Left kidney (tissue), 2 donors: ENCODE measurements around the gene NLGN1. TPM values are rescaled to one million over a fixed set of nuclear protein-coding genes. Genes with fewer than 3 reads are reported as not detected.
"Not testable (repeated sequence)": the region's sequence is repeated elsewhere in the genome, so short reads cannot be mapped to it uniquely, and the experiment has no call there.

Experiments
- DNase-seq: peaks from one replicate; pipeline ENCODE4 v3.0.0-alpha.2; 2013
- polyA plus RNA-seq: library from polyadenylated mRNA; unstranded; fragments of 120-200 nt; gene quantifications from one replicate; pipeline ENCODE4 v1.2.1, GENCODE V29; 2013; ENCODE audit not compliant: insufficient read length

Gene NLGN1
- polyA plus RNA-seq, 1 donor, result 2.9 TPM

GRCh38 chr3:174168538-174169254, 771.2 kb downstream of the NLGN1 start:
- no peak for DNase-seq

- DNase-seq, result no peak
Observed at GRCh38 chr3:174169736-174170135, 772.2 kb downstream of the NLGN1 start.

DNA sequence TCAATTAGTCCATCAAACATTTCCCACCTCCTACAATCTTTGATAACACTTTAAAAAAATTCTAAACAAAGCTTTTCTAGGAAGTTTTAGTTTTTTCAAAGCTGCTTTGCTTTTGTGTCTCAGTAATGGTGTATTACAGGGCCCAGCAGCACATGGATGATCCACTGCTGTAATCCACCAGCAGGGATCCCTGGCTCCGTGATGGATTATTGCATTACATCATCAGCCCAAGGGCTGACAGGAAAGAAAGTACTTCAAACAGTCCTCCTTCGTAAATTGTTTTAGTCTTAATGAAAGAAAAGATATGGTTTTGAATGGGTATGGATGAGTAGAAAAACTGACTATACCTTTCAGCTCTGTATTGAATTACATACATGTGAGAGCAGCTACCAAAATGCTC, 772.7 kb downstream of the NLGN1 start:
- DNase-seq, result no peak

- DNase-seq, result no peak
Observed at GRCh38 chr3:174186377-174186989, 788.9 kb downstream of the NLGN1 start.

GRCh38 chr3:174191380-174191779, 793.8 kb downstream of the NLGN1 start:
- no peak for DNase-seq

GRCh38 chr3:174191895-174192294, 794.4 kb downstream of the NLGN1 start:
- DNase-seq, result no peak

GRCh38 chr3:174192471-174192870, 794.9 kb downstream of the NLGN1 start:
- DNase-seq, result no peak

- DNase-seq, result no peak
Observed at GRCh38 chr3:174193604-174194003, 796.1 kb downstream of the NLGN1 start.

DNA sequence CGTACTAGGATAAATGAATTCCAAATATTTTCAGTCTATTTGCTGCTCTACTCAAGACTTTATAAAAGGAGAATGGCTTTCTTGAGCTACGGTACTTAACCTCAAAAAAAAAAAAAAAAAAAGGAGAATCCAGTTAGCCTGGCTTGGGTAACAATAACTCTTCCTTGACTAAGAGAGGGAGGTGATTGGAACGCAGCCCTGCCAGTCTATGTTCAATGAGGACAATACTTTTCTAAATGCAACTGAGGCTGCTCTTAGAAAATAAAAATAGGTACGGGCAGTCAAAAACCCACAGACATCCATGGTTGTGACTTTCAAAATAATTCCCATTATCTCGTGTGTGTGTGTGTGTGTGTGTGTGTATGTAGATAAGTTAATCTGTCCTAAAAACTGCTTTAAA, 799.9 kb downstream of the NLGN1 start:
- DNase-seq, result no peak

GRCh38 chr3:174198199-174198598, 800.7 kb downstream of the NLGN1 start:
- peak; percentile 43 for DNase-seq

GRCh38 chr3:174199696-174200095, 802.2 kb downstream of the NLGN1 start:
- no peak for DNase-seq

DNA sequence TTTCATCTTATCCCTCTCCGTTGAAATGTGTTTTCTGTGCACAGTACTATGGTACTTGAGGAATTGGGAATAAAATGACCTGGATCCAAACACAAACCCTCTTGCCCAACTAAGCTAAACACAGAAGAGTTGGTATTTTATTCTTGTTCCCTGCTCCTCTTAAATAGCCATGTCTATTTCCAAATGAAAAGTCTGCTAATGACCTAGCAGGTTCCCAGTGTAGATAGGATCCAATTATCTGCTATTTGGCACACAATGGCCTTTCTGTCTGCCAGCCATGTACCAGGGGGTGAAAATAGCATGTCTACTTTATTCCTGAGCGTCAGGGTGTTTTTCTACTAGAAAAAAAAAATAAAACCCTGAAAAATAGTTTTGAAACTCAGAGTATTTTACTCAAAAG, 804.6 kb downstream of the NLGN1 start:
- DNase-seq, result no peak

GRCh38 chr3:174202561-174202960, 805.0 kb downstream of the NLGN1 start:
- no peak for DNase-seq

DNA sequence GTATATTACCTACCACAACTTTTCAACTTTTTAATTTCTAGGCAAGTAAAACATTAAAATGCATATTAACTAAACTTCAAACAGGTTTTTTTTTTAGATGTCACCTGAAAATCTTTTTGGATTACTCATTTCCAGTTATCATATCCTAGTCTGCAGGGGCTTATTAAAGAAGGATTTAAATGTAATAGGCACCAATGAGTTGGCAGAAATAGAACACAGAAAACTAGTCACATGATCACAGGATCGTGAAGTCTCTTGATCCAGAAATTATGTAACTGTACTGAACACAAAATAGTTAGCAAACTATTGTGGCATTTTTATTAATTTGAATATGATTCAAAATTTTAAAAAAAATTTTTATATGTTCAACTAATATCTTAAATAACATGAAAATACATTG, 807.2 kb downstream of the NLGN1 start:
- no peak for DNase-seq

DNA sequence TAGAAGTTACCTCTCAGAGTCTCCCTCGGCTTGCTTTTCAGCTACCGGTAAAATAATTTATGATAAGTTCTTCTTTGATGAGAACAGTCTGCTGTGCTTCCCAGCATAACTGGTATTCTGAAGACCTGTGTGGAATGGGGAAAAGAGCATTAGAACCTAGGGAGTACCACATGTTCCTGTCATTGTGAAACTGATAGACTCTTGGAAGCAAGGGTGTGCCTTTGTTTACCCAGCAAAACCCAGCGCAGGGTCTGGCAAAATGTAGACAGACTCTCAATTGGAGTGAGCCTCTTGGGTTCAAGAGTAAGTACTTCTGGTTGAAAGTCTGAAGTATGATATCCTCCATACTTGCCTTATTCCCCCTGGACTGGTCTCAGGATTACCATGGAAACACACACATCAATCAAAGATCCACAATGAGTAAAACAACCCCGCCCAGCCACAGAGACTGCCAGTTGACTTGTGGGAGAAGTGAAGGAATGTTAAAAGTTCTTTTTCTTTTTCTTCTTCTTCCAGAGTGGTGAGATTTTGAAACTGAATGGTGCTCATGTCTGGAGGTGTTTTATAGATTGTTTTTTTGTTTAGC, 809.2 kb downstream of the NLGN1 start:
- no peak for DNase-seq

DNA sequence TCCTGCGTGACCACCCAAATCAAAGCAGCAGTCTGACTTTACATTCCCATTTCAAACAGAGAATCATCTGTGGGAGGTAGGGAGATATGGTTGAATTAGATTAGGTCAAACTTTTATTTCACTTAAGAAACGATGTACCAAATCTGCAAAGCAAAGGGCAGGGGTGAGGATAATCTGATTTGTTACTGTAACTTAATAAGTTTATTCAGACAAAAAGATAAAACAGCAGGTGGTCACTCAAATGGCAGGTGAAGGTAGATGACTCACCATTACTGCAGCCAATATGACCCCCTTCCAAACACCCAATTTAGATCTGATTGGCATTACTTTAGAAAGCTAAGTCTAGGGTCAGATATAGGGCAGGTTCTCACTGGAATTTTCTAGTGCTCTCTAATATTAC, 810.6 kb downstream of the NLGN1 start:
- no peak for DNase-seq

DNA sequence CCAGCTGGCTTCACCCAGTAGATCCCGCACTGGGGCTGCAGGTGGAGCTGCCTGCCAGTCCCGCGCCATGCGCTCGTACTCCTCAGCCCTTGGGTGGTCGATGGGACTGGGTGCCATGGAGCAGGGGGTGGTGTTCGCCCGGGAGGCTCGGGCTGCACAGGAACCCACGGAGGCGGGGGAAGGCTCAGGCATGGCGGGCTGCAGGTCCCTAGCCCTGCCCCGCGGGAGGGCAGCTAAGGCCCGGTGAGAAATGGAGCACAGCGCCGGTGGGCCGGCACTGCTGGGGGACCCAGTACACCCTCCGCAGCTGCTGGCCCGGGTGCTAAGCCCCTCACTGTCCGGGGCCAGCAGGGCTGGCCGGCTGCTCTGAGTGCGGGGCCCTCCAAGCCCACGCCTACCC, 814.4 kb downstream of the NLGN1 start:
- DNase-seq, result not testable (repeated sequence)

GRCh38 chr3:174215456-174215855, 817.9 kb downstream of the NLGN1 start:
- DNase-seq, result no peak

DNA sequence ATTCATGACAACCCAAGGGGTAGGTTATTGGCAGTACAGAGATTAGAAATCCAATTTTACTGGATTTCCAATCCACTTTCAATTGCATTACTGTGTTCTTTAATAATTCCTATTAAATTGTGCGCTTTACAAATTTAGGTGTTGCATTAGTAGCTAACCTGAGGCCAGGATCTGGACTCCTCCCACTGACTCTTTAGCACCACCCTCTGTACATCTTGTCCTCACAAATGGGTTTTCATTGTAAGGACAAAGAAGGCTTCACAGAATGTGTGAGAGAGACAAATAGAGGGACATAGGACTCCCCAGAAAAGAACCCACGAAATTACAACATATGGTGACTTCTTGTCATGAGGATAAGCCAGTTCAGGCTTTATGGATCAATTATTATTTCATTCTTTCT, 818.5 kb downstream of the NLGN1 start:
- DNase-seq, result no peak

DNA sequence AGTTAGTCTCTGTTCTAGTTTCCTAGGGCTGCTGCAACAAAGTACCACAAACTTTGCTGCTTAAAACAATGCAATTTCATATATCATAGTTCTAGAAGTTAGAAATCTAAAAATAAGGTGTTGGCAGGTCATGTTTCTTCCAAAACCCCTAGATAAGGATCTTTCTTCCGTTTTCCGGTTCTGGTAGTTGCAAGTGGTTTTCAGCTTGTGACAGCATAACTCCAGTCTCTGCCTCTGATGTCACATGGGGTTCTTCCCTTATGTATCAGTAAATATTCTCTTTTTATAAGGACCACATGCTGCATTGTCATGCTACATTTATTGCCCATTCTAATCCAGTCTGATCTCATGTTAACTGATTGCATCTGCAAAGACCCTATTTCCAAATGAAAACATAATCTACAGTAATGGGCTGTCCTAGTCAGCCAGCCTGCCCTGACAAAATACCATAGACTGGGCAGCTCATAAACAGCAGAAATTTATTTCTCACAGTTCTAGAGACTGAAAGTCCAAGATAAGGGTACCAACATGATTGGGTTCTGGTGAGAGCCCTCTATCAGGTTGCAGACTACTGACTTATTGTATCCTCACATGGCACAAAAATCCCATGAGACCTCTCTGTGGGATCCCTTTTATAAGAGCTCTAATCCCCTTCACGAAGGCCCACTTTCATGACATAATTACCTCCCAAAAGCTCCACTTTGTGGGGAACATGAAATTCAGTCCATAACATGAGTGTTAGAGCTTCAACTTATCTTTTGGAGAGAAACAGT, 819.6 kb downstream of the NLGN1 start:
- DNase-seq, result no peak

DNA sequence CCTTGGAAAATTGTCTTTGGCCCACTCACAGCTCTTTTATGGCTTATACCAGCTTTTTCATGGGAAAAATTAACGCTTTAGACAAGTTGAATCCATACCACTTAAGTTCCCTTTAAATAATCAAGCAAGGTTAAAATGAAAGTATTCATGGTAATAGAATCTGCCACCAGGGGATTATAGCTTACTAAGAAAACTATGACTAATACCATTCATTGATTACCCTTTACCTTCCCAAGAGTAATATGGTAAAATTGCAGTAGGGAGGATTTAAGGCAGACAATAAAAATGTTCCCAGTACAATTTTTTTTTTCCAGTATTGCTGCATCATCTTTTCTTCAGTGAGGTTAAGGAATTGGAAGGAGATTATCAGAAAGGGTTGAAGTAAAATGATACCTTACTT, 820.5 kb downstream of the NLGN1 start:
- DNase-seq, result no peak

DNA sequence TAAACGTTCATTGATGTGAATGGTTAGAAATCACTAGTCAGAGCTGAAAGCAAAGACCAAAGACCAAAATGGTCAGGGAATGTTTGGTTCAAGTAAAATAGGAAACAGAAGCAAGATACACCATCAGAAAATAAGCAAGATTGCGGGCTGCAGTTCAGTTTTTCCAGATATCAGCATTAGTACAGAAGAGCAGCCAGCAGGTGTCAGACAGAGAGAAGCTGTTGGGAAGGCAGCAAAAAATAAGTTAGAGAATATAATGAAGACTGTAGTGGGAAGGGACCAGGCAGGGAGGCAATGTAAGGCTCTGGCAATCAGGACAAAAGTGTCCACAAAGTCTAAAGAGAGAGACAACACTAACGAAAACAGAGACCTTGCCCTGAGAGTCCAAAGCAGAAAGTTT, 822.2 kb downstream of the NLGN1 start:
- no peak for DNase-seq
